Cardiac fibroblast (primary cell): ENCODE measurements around the gene SNRNP25.

Experiments
- DNase-seq, 2 donors: peaks; one replicate each; pipeline versions ENCODE4 v3.0.0 to v3.0.0-alpha.2; 2010; ENCODE audit warnings: low read depth in 2 of 2
- H3K4me3 ChIP-seq, 2 donors: replicated peaks in 1 of 2; 1 replicate in 1 of 2; 2 replicates in 1 of 2; pipeline ENCODE4 v1.5.1; 2011; ENCODE audit warnings: low read depth in 2 of 2, low read length in 2 of 2, mild to moderate bottlenecking in 2 of 2, moderate library complexity in 1 of 2
- TF ChIP-seq, protein P1 (sequence below): IDR thresholded peaks from one replicate; pipeline ENCODE4 v1.5.1; 2011; ENCODE audit warnings: low read depth, mild to moderate bottlenecking, low read length, inconsistent platforms

The SNRNP25 gene

DNA sequence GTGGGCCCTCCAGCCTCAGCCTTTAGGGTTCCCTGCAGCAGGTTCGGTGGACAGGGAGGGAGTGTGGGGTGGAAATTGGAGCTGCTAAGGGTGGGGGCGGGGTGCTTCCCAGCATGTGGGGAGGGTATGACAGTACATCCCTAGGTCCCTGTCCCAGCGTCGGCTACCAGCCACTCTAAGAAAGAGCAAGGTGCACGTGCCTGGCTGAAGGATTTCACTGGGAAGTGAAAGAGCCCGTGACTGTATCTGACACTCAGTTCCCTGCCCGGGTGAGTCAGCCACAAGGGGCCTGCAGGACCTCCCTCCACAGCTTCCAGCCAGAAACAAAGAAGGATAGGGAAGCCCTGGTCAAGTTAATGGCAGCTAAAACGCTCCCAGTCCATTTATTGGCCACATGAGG, 4.1 kb downstream of the SNRNP25 start:
- TF ChIP-seq, protein P1, sequence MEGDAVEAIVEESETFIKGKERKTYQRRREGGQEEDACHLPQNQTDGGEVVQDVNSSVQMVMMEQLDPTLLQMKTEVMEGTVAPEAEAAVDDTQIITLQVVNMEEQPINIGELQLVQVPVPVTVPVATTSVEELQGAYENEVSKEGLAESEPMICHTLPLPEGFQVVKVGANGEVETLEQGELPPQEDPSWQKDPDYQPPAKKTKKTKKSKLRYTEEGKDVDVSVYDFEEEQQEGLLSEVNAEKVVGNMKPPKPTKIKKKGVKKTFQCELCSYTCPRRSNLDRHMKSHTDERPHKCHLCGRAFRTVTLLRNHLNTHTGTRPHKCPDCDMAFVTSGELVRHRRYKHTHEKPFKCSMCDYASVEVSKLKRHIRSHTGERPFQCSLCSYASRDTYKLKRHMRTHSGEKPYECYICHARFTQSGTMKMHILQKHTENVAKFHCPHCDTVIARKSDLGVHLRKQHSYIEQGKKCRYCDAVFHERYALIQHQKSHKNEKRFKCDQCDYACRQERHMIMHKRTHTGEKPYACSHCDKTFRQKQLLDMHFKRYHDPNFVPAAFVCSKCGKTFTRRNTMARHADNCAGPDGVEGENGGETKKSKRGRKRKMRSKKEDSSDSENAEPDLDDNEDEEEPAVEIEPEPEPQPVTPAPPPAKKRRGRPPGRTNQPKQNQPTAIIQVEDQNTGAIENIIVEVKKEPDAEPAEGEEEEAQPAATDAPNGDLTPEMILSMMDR = no peak
- no peak overlapping the region for H3K4me3 ChIP-seq
- DNase-seq = peak in 1 of 2 donors; percentile 26

DNA sequence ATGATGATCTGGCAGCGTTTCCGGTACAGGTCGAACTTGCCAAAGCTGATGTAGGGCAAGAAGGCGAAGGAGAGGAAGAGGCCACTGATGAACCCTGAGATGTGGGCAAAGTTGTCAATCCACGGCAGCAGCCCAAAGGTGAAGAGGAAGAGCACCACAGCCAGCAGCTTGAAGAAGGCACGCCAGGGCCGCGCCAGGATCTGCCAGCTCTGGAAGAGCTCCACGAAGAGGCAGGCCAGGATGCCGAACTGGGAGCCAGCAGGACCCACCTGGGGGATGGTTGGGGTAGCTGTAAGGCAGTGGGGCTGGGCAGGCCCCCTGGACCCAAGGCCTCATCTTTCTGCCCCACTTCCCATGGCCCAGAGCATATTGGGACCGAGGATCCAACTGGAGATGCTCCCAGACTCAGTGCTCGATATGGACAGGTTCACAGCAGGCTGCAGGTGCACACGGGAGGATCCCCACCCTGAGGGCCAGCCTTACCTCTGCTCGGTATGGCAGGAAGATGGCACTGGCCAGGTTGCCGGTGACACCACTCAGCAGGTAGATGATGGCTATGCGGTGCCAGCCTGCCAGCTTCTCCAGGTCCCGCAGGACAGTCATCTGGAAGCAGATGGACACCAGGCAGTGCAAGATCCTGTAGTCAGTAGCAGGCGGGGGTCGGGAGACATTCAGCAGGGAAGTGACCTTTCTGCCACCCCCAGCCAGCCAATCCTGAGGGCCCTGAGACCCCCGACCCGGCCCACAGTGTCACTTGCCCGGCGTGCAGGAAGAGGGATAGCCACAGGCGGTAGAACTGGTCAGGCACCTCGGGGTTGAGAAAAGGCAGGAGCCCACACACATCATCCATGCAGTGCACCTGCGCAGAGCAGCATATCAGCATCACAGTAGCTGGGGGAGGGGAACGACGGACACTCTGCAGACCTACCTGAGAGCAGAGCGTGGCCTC, 5.1 kb downstream of the SNRNP25 start:
- TF ChIP-seq, protein P1 = no peak
- H3K4me3 ChIP-seq = no peak overlapping the region
- no peak for DNase-seq

DNA sequence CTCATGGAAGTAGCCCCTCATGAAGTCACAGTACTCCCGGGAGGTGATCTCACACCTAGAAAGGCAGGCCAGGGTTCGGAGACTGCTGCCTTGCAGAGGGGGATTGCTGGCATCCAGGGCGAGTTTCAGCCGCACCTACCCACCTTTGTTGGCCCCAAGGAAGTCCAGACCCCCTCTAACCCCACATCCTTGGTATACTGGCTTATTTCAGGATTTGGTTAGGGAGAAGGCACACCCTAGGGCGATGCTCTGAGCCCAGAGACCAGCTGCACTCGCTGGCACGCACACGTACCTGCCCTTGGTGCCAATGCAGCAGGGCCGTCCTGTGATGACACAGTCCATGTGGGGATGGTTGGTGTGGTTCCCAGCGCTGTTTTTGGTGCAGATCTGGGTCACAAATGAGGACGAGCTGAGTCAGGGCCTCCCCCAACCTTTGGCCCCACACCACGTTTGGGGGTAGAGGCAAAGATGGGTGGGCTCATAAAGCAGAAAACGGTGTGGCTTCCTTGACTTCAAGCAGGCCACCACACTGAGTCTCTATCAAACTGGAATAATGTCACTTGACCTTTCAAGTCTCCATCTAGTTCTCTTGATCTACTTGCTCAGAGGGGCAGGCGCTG, 5.9 kb downstream of the SNRNP25 start:
- no peak for DNase-seq
- TF ChIP-seq, protein P1 = no peak
- no peak overlapping the region for H3K4me3 ChIP-seq

DNA sequence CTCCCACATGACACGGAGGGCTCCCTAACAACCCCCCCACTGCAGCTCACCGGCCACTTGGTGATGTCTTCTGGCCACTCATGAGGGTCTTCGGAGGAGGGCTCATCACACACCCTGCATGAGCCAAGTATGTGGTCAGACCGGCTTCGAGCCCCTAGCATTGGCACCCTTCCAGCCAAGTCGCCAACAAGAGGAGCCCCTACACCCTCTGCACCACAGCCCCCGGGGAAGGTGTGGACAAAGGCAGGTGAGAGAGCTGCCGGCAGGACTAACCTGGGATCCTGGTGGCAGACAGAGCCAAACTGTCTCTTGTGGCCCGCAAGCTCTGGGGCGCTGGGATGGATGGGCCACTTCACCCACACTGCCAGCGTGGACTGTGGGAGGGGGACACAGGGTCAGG, 6.5 kb downstream of the SNRNP25 start:
- DNase-seq = no peak
- TF ChIP-seq, protein P1 = no peak
- no peak overlapping the region for H3K4me3 ChIP-seq

DNA sequence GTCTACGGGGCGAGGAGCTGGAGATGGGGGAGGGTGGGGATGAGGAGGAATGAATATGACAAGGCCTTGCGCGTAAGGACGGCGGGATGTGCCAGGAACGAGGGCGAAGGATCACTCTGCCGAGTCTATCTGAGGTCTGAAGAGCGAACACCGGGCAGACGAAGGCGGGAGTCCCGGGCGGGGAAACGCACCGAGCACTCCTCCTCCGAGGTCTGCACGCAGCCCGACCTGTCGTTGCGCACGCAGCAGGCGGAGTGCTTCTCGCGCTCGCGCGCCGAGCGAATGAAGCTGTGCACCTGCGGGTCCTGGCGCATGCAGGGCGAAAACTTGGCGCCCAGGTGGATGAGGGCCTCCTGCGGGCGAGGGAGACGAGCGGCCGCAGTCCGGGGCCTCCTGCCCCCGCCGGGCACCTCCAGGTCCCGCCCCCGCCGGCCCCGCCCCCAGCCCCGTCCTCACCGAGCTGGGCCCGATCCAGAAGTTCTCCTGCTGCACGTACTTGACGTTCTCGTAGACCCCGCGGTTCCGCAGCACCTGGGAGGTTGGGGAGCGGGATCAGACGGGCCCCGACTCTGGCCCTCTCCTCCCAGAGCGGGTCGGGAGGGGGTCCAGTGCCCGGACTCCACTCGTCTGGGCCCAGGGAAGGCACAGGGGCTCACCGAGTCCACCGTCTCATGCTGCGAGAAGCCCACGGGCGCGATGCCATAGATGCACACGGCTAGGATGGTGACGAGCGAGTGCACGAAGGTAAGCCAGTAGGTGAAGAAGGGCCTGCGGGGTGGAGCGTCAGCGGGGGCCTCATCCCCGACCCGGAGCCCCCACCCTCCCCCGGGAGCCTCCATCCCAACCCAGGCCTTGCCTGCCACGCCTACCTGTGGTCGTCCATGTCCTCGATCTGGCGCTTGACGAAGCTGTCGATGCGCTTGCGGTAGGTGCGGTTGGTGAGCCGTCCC, 7.6 kb downstream of the SNRNP25 start:
- DNase-seq = no peak
- no peak overlapping the region for H3K4me3 ChIP-seq
- TF ChIP-seq, protein P1 = no peak

DNA sequence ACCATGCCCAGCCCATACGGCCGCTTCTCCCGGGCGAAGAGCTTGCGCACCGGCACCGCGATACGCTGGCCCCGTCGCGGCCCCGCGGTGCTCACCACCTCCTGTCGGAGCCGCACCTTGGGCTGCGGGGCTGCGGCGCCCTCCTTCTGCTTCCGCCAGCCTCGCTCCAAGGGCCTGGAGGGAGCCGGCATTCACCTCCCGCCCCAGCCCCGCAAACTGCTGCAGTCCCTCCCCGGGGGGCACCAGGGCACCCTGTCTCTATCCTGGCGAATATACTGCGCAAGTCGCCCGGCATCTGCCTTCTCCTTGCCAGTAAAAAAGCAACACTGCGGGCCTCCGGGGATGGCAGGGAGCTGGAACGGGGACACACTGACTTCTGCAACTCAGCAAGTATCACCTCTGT, 8.3 kb downstream of the SNRNP25 start:
- no peak overlapping the region for H3K4me3 ChIP-seq
- DNase-seq = no peak
- TF ChIP-seq, protein P1 = no peak
